Kidney (tissue), 14 donors: Measurements from ENCODE around the gene TAS1R1. TPM values are rescaled to one million over a fixed set of nuclear protein-coding genes. Genes with fewer than 3 reads are reported as not detected.
A peak's percentile ranks its signal among the peaks of the same experiment; 100 is the strongest.
"Not testable (repeated sequence)": the region's sequence is repeated elsewhere in the genome, so short reads cannot be mapped to it uniquely, and the experiment has no call there.

Experiments used
- DNase-seq, 5 donors: peaks; one replicate each; pipeline ENCODE4 v3.0.0-alpha.2; 2013 to 2020
- FAIRE-seq: peaks from 2 replicates; lab custom pipeline; 2012; peaks lifted over from hg19 to GRCh38; lab: Jason Lieb, UNC
- H3K27ac ChIP-seq, 2 donors: one replicate each; pipeline ENCODE4 v1.7.0; 2013; ENCODE audit warnings: low read depth in 2 of 2, low read length in 2 of 2, inconsistent platforms in 1 of 2
- H3K27me3 ChIP-seq: one replicate; pipeline ENCODE4 v1.7.1; 2013; ENCODE audit warnings: low read length, inconsistent platforms; ENCODE audit not compliant: control insufficient read depth, insufficient read depth
- H3K36me3 ChIP-seq, 3 donors: one replicate each; pipeline versions ENCODE4 v1.7.0 to v1.7.1; 2013; ENCODE audit warnings: low read length in 3 of 3, control low read depth in 1 of 3, inconsistent platforms in 1 of 3; ENCODE audit not compliant: insufficient read depth in 3 of 3, control insufficient read depth in 2 of 3
- H3K4me1 ChIP-seq, 3 donors: one replicate each; pipeline versions ENCODE4 v1.7.0 to v1.7.1; 2013; ENCODE audit warnings: low read length in 3 of 3, inconsistent platforms in 1 of 3, low read depth in 1 of 3; ENCODE audit not compliant: control insufficient read depth in 2 of 3, insufficient read depth in 2 of 3
- H3K4me3 ChIP-seq, 3 donors: one replicate each; pipeline versions ENCODE4 v1.7.0 to v1.8.1; 2013; ENCODE audit warnings: low read length in 3 of 3, control low read depth in 1 of 3, inconsistent platforms in 1 of 3
- H3K9ac ChIP-seq, 3 donors: one replicate each; pipeline versions ENCODE4 v1.7.0 to v1.7.1; 2013; ENCODE audit warnings: low read length in 3 of 3, control low read depth in 1 of 3, inconsistent platforms in 1 of 3
- H3K9me3 ChIP-seq, 3 donors: one replicate each; pipeline versions ENCODE4 v1.7.0 to v1.7.1; 2013; ENCODE audit warnings: low read length in 3 of 3, control low read depth in 1 of 3, inconsistent platforms in 1 of 3; ENCODE audit not compliant: control insufficient read depth in 2 of 3, insufficient read depth in 1 of 3
- intact Hi-C: fragments of 100-400 bp; cut with DNase I; formaldehyde crosslinking; loops from one replicate; pipeline ENCODE4 v1.11.1; 2022
- polyA plus RNA-seq: library from polyadenylated mRNA; stranded (reverse); fragments of 350-450 nt; fragmentation: Illumina TruSeq; extraction: RNeasy Lipid Tissue Mini Kit (QIAGEN cat#74804); gene quantifications from one replicate; pipeline ENCODE4 v1.2.3, GENCODE V29; 2014; ENCODE audit warnings: low read depth, low replicate concordance; ENCODE audit not compliant: insufficient read depth
- total RNA-seq: library from RNA; stranded (reverse); fragmentation: NEBNext Ultra II Directional; extraction: Animal tissue kit (Norgen Biotek cat#: 25700); gene quantifications from one replicate; pipeline ENCODE4 v1.2.1, GENCODE V29; 2021
- TF ChIP-seq, protein P1 (sequence below): IDR thresholded peaks from 3 replicates; pipeline ENCODE4 v1.5.1; 2012; ENCODE audit warnings: mild to moderate bottlenecking, moderate library complexity, borderline replicate concordance; ENCODE audit not compliant: insufficient read depth; ENCODE audit errors: extremely low read depth
- donor health status: control.
- donor health status: control.
- donor health status: control.
- donor health status: control.
- donor health status: control.
- donor health status: DM: yes; HTN: yes; CAD: no.
- donor health status: Normal renal cell carcinoma (clear cell type).

TAS1R1 gene
- total and polyA plus RNA-seq, 2 donors from 2014 or later: not detected

GRCh38 chr1:6554031-6554906 is 838 bp upstream of the TAS1R1 start, which contains the start of gene NOL9:
NOL9 (minus strand) TSS chr1:6554513; CDS start chr1:6554502, 11 bp downstream.
- Histone ChIP-seq H3K36me3 (peaks cover 4 to 8% (median 5%) of the 10 kb centered on the region in 3 donors), H3K4me3 (peak within 1 kb of the TSS; percentile 73 to 84 (median 82)), H3K9me3 (no peaks in the 10 kb centered on the region), H3K4me1 (peaks cover 0 to 8% (median 7%) of the 10 kb centered on the region in 3 donors), H3K27me3 (no peaks in the 10 kb centered on the region), H3K27ac (no peak within 1 kb of the TSS), H3K9ac (peak within 1 kb of the TSS; percentile 51 to 87 (median 83))
- peak; percentile 96 to 98 (median 97) for DNase-seq
- no peak for FAIRE-seq
- TF ChIP-seq, protein P1, sequence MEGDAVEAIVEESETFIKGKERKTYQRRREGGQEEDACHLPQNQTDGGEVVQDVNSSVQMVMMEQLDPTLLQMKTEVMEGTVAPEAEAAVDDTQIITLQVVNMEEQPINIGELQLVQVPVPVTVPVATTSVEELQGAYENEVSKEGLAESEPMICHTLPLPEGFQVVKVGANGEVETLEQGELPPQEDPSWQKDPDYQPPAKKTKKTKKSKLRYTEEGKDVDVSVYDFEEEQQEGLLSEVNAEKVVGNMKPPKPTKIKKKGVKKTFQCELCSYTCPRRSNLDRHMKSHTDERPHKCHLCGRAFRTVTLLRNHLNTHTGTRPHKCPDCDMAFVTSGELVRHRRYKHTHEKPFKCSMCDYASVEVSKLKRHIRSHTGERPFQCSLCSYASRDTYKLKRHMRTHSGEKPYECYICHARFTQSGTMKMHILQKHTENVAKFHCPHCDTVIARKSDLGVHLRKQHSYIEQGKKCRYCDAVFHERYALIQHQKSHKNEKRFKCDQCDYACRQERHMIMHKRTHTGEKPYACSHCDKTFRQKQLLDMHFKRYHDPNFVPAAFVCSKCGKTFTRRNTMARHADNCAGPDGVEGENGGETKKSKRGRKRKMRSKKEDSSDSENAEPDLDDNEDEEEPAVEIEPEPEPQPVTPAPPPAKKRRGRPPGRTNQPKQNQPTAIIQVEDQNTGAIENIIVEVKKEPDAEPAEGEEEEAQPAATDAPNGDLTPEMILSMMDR: peak; percentile 90
- intact Hi-C loops: no loop called here

GRCh38 chr1:6557597-6557996 is 2.5 kb downstream of the TAS1R1 start:
- TF ChIP-seq, protein P1: no peak
- intact Hi-C loops: no loop called here
- Histone ChIP-seq H3K27ac (no peak overlapping the region), H3K4me1 (peaks cover 0 to 8% (median 7%) of the 10 kb centered on the region in 3 donors), H3K4me3 (no peak overlapping the region), H3K27me3 (no peaks in the 10 kb centered on the region), H3K9me3 (no peaks in the 10 kb centered on the region), H3K36me3 (no peaks in the 10 kb centered on the region), H3K9ac (no peak overlapping the region)
- FAIRE-seq (no peak), DNase-seq (peak in 1 of 5 donors; percentile 29)

GRCh38 chr1:6559161-6559560 is 4.1 kb downstream of the TAS1R1 start:
- DNase-seq, H3K4me1 ChIP-seq, H3K9me3 ChIP-seq, H3K9ac ChIP-seq, H3K4me3 ChIP-seq, H3K36me3 ChIP-seq, H3K27me3 ChIP-seq, intact Hi-C loops, H3K27ac ChIP-seq, FAIRE-seq: not testable (repeated sequence)

DNA sequence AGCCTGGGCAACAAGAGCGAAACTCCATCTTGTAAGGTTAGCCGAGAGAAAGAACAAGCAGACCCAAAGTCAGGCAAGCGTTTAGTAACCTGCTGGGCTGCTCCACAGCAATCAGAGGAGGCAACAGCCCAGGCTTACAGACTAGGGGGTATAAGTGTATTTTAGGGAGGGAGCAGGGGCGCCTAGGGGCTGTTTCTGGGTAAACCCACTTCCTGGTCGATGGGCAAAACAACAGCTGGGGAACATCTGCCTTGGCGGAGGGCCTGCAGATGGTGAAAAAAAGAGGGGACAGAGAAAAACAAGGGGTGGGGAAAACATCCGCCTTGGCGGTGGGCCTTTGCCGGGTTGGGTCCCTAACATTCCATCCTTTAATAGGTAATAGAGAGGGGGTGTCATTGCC is 5.2 kb downstream of the TAS1R1 start:
- no peak overlapping the region for H3K27ac ChIP-seq
- peak in 1 of 5 donors; percentile 26 for DNase-seq
- no peak overlapping the region for H3K4me3 ChIP-seq
- H3K9me3 ChIP-seq: no peaks in the 10 kb centered on the region
- no peaks in the 10 kb centered on the region for H3K27me3 ChIP-seq
- no peak for FAIRE-seq
- TF ChIP-seq, protein P1: no peak
- intact Hi-C loops: no loop called here
- H3K9ac ChIP-seq: no peak overlapping the region
- no peaks in the 10 kb centered on the region for H3K36me3 ChIP-seq
- no peaks in the 10 kb centered on the region for H3K4me1 ChIP-seq
